Stimulated activated CD4-positive, alpha-beta T cell treated with anti-CD3 and anti-CD28 coated beads, Interleukin-1b, Interleukin-23, amount 100 ng/mL, for 24 hours (primary cell): Measurements from ENCODE around the gene HIF1A.
"Not testable (repeated sequence)": the region's sequence is repeated elsewhere in the genome, so short reads cannot be mapped to it uniquely, and the experiment has no call there.

Experiments used
- DNase-seq, 4 experiments: peaks; one replicate each; pipeline ENCODE4 v3.0.0-alpha.2; 2020; ENCODE audit warnings: low read depth in 4 of 4, low spot score in 1 of 4

The HIF1A gene

GRCh38 chr14:61706096-61706690, 10.9 kb downstream of the HIF1A start:
- no peak for DNase-seq

- DNase-seq = not testable (repeated sequence)
Measured at GRCh38 chr14:61707774-61708173, 12.5 kb downstream of the HIF1A start.

- not testable (repeated sequence) for DNase-seq
Measured at GRCh38 chr14:61708693-61709092, 13.4 kb downstream of the HIF1A start.

GRCh38 chr14:61710853-61711817, 15.8 kb downstream of the HIF1A start:
- no peak for DNase-seq

GRCh38 chr14:61712137-61712536, 16.8 kb downstream of the HIF1A start:
- DNase-seq = no peak

GRCh38 chr14:61713724-61714437, 18.6 kb downstream of the HIF1A start:
- DNase-seq = no peak

- DNase-seq = no peak
Measured at GRCh38 chr14:61716956-61717355, 21.6 kb downstream of the HIF1A start.

- no peak for DNase-seq
Measured at GRCh38 chr14:61718039-61718438, 22.7 kb downstream of the HIF1A start.

- DNase-seq = no peak
Measured at GRCh38 chr14:61719344-61720293, 24.3 kb downstream of the HIF1A start.

- DNase-seq = no peak
Measured at GRCh38 chr14:61720294-61720661, 25.0 kb downstream of the HIF1A start.

GRCh38 chr14:61720741-61721140, 25.4 kb downstream of the HIF1A start:
- no peak for DNase-seq

GRCh38 chr14:61724133-61724532, 28.8 kb downstream of the HIF1A start:
- DNase-seq = no peak

- DNase-seq = no peak
Measured at GRCh38 chr14:61726778-61727658, 31.7 kb downstream of the HIF1A start.

GRCh38 chr14:61730756-61731373, 35.6 kb downstream of the HIF1A start:
- no peak for DNase-seq

GRCh38 chr14:61733972-61734371, 38.7 kb downstream of the HIF1A start:
- DNase-seq = no peak

GRCh38 chr14:61736751-61737150, 41.4 kb downstream of the HIF1A start:
- no peak for DNase-seq

GRCh38 chr14:61737915-61738314, 42.6 kb downstream of the HIF1A start:
- no peak for DNase-seq

GRCh38 chr14:61739133-61739532, 43.8 kb downstream of the HIF1A start:
- DNase-seq = no peak

- no peak for DNase-seq
Measured at GRCh38 chr14:61742371-61742770, 47.1 kb downstream of the HIF1A start.
